Hepatocyte (in vitro differentiated cells): Measurements from ENCODE around the gene ZNF280D.

Experiments used
- CTCF ChIP-seq: fragments of 200-600 bp; sonication (generic); IDR thresholded peaks from 2 replicates; pipeline ENCODE4 v1.5.1; 2016; ENCODE audit warnings: antibody characterized with exemption, mild to moderate bottlenecking; ENCODE audit not compliant: poor library complexity
- EZH2 ChIP-seq: fragments of 200-600 bp; sonication (generic); IDR thresholded peaks from 2 replicates; pipeline ENCODE4 v1.6.1; 2016; ENCODE audit warnings: antibody characterized with exemption, mild to moderate bottlenecking, borderline replicate concordance

- TF ChIP-seq CTCF, result no peak
- TF ChIP-seq EZH2, result no peak
These were observed 79.1 kb downstream of the ZNF280D start for GRCh38 chr15:56654216-56654615.
